SH-SY5Y (cell line): Measurements from ENCODE around the gene MGAT5B.

ENCODE experiments used
- GATA2 ChIP-seq: IDR thresholded peaks from 2 replicates; pipeline ENCODE4 v1.6.1; 2011; ENCODE audit warnings: mild to moderate bottlenecking, low read depth, low read length
- GATA3 ChIP-seq: IDR thresholded peaks from 2 replicates; pipeline ENCODE4 v1.6.1; 2011; ENCODE audit warnings: low read depth, mild to moderate bottlenecking, low read length, moderate library complexity

MGAT5B gene

DNA sequence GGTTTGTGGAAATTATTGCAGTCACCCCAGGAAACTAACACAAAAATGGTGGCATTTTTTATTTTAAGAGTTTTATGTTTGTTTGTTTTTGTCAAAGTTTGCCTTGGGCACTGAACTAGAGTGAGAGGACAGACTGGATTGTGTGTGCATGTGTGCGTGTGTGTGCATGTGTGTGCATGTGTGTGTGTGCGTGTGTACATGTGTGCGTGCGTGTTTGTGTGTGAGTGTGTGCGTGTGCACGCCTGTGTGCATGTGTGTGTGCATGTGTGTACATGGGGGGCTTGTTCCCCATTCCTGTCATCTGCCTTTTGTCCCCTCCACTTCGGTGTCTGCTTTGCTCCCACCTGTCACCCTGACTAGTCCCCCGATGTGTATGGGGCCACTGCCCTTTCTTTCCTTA is 32.5 kb downstream of the MGAT5B start:
- no peak for TF ChIP-seq GATA3
- TF ChIP-seq GATA2 = no peak

DNA sequence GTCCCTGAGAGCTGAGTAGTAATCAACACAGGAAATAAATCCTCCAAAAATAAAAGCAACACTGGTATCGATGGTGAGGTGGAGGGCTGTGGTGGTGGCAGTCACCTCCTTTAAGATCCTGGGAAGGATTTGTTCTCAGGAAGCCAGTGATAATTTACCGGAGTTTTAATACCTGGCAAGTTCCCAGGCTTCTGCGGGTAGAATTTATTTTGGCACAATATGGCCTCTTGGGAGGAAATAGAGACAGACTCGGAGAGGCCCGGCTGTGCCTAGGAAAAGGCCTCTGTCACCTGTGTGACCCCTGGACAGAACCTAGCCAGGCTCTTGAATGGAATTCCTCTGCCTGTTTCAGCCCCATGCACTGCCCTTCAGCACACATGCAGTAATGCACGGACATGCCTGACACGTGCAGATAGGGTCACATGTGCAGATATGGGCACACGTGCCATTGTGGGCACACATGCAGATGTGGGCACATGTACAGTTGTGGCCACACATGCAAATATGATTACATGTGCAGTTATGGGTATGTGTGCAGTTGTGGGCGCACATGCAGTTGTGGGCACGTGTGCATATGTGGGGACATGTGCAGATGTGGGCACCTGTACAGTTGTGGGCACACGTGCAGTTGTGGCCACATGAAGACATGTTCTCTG is 33.5 kb downstream of the MGAT5B start:
- TF ChIP-seq GATA2 = no peak
- TF ChIP-seq GATA3 = no peak

- no peak for TF ChIP-seq GATA3
- no peak for TF ChIP-seq GATA2
Measured at GRCh38 chr17:76902476-76902875, 34.3 kb downstream of the MGAT5B start.

DNA sequence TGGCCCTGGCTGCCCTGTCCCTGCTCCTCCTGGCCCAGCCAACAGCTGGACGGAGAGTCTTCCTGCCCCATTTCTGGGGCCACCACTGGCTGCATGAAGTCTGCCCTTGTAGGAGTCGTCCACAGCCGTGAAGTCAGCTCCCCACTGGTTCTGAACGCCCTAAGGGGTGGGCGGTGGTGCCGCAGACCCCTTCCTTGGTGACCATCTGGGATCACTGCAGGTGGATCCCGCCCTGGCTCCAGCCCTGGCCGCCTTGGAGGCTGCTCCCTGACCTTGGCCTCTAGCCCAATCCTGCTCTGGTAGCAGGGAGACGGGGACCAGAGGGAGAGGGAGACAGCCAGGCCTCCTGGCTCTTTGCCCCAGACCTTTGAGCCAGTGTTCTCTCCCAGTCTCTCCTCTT is 35.4 kb downstream of the MGAT5B start:
- TF ChIP-seq GATA3 (no peak), GATA2 (no peak)

GRCh38 chr17:76904116-76904515 is 35.9 kb downstream of the MGAT5B start:
- TF ChIP-seq GATA3 (no peak), GATA2 (no peak)

GRCh38 chr17:76905036-76905435 is 36.8 kb downstream of the MGAT5B start:
- TF ChIP-seq GATA3 (no peak), GATA2 (no peak)

DNA sequence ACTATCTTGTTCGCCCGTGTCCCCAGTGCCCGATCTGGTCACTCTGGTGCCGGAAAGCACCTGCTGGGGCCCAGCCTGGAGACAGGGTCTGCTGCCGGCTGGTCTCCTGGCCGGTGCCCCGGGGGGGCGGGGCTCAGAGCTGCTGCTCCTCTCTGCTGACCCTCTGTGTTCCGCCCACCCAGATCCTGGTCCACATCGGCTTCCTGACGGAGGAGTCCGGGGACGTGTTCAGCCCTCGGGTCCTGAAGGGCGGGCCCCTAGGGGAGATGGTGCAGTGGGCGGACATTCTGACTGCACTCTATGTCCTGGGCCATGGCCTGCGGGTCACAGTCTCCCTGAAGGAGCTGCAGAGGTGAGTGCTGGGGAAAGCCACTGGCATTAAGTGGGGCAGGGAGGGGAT is 37.6 kb downstream of the MGAT5B start:
- no peak for TF ChIP-seq GATA2
- TF ChIP-seq GATA3 = no peak

DNA sequence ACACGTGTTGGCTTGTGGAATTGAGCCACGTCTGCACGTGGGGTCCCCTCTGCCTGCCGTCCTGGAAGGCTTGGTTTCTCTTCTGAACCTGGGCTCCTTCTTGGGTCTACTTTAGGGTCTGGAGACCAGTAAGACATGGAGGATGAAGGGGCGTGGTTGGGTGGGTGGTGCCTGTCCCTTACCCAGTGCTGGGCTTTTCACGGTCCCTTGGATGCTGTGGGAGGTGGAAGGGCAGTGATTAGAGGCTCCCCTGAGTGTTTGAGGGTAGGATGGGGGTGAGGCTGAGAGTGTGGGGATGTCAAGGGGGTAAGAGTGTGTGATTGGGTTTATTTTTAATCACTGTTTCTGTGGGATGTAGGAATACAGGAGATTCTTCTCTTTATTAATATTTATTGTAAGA is 38.3 kb downstream of the MGAT5B start:
- TF ChIP-seq GATA2 = no peak
- no peak for TF ChIP-seq GATA3

- TF ChIP-seq GATA2 = no peak
- no peak for TF ChIP-seq GATA3
Measured at GRCh38 chr17:76907352-76907751, 39.1 kb downstream of the MGAT5B start.

GRCh38 chr17:76909971-76910760 is 42.0 kb downstream of the MGAT5B start:
- no peak for TF ChIP-seq GATA2
- TF ChIP-seq GATA3 = no peak

DNA sequence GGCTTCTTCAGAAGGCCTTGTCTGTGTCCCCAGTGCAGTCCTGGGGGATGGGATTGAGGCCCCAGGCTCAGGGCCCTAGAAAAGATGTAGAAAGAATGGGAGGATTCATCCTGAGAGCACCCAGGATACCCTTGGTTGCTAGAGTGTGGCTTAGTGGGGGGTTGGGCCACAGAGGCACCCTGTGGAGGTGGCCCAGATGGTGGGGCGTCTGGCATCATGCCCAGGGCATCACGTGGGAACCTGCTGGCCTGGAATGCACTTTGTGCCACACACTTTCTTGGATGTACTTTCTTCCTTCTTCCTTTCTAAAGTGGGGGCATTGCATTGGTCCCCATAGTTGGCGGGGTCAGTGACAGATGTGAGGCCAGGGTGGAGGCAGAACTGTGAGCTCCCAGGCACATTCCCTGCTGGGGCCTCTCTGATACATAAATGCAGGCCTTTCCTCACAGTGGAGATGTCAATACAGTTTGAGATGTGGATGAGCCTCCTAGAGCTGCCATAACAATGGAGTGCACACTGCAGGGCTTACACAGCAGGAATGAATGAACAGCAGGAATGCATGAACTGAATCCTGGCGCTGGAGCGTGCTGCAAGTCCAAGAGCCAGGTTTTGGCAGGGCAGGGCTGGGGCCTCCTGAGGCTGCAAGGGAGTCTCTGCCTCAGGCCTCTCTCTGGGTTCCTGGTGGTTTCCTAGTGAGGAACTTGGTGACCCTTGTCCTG is 43.3 kb downstream of the MGAT5B start:
- TF ChIP-seq GATA2 = no peak
- no peak for TF ChIP-seq GATA3

GRCh38 chr17:76912421-76913164 is 44.4 kb downstream of the MGAT5B start:
- no peak for TF ChIP-seq GATA3
- no peak for TF ChIP-seq GATA2

- TF ChIP-seq GATA3 (no peak), GATA2 (no peak)
Measured at GRCh38 chr17:76914937-76915336, 46.7 kb downstream of the MGAT5B start.
